Right renal cortex interstitium (tissue), 3 donors: Measurements from ENCODE around the gene UBE2K. TPM values are rescaled to one million over a fixed set of nuclear protein-coding genes. Genes with fewer than 3 reads are reported as not detected.

ENCODE experiments used
- polyA plus RNA-seq, 3 donors: library from polyadenylated mRNA; unstranded; fragments of 120-200 nt; gene quantifications; one replicate each; pipeline ENCODE4 v1.2.1, GENCODE V29; 2013; ENCODE audit not compliant: insufficient read length in 3 of 3

UBE2K gene
- polyA plus RNA-seq, 3 donors = 89.0 to 95.1 (median 94.7) TPM

Other genes with a start within 250 kb of the UBE2K start
- gene RPL9, start 239.2 kb upstream of the UBE2K start, polyA plus RNA-seq = 1,000 to 10,000 TPM in 1 of 3 donors, 100 to 1,000 TPM in 2; 503 to 1,797 (median 560) TPM
- gene LIAS, start 239.1 kb upstream of the UBE2K start, polyA plus RNA-seq = 10 to 100 TPM; 23.9 to 27.7 (median 26.7) TPM
- gene UGDH, start 170.7 kb upstream of the UBE2K start, polyA plus RNA-seq = 100 to 1,000 TPM in 1 of 3 donors, 10 to 100 TPM in 2; 98.2 to 106 (median 98.2) TPM
- gene SMIM14, start 59.3 kb upstream of the UBE2K start, polyA plus RNA-seq = 10 to 100 TPM; 55.0 to 60.8 (median 60.2) TPM